HG03558 (cell line): ENCODE measurements around the gene FYTTD1.
"Not testable (repeated sequence)": the region's sequence is repeated elsewhere in the genome, so short reads cannot be mapped to it uniquely, and the experiment has no call there.

ENCODE experiments used
- ATAC-seq: cut with Tn5 transposase; IDR thresholded peaks from one replicate; pipeline ENCODE4 v1.9.1; 2021; ENCODE audit warnings: moderate number of reproducible peaks; ENCODE audit not compliant: unreplicated experiment; ENCODE audit errors: extremely low read depth

FYTTD1 gene, protein sequence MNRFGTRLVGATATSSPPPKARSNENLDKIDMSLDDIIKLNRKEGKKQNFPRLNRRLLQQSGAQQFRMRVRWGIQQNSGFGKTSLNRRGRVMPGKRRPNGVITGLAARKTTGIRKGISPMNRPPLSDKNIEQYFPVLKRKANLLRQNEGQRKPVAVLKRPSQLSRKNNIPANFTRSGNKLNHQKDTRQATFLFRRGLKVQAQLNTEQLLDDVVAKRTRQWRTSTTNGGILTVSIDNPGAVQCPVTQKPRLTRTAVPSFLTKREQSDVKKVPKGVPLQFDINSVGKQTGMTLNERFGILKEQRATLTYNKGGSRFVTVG

DNA sequence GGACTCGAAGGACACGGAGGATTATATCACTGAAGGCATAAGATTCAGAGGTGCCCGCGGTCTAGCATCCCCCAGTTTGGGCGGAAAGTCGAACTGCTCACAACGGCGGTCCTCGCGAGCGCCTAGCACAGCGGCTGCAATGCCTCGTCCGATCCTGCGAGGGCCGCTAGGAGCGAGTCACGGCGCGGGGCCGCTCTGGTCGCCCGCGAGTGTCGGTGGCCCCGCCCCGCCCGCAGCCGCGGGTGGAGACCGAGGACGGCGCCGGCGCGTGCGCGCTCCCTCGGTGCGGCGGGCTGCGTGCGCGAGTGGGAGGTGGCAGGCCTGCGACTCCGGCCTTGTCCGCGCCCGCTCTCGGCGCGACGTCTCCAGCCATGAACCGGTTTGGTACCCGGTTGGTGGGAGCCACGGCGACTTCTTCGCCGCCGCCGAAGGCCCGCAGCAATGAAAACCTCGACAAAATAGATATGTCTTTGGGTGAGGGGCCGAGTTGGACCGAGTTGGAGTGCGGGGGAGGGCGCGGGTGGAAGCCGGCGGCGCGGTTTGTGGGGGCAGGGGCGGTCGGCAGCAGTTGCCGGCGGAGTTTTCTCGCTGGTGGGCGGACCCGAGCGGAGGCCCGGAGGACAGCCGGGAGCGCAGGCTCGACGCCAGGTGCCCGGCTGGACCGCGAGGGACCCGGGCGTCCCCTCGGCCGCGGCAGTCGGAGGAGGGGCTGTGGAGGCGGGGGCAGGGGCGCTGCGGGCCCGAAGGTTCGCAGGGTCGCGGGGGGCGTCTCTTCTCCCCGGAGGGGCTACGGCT, at the start of gene FYTTD1:
Gene FYTTD1 (plus strand): TSS at position 283 of the 795 bp plus-strand sequence. CDS start 89 bp downstream, at position 372.
- ATAC-seq, result peak; percentile 51

DNA sequence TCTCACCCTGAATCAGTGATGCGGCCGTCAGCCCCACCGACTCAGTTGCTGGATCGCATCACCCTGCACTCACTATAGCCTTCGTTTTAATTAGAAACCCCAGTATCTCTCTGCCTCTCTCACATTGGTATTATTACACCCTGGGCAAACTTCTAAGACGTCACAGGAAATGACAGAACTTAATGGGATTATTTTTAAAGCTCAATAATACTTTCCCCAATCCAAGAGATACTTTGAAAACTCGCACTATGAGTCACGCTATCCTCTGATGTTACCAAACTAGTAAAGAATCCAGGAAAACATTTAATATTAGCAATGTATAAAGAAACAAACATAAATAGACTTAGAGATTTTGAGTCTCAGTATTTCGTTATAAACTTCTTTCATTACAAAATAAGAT, 49.6 kb upstream of the FYTTD1 start:
- ATAC-seq, result no peak

DNA sequence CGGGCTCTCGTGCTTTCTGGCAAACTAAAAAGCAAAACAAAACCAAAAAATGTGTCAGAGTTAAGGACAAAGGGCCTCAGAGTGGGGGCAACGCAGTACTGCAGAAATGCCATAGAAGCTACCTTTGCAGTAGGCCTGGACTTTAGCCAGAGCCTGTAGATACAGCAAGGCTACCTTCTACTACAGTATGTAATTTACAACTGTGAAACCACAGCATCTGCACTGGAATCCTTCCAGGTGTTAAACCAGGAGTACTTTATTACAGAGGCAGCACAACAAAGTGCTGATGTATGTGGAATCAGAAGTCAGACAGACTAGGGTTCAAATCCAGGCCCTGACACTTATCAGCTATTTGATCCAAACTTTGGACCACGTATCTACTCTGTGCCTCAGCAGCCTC, 47.8 kb upstream of the FYTTD1 start:
- ATAC-seq, result no peak

DNA sequence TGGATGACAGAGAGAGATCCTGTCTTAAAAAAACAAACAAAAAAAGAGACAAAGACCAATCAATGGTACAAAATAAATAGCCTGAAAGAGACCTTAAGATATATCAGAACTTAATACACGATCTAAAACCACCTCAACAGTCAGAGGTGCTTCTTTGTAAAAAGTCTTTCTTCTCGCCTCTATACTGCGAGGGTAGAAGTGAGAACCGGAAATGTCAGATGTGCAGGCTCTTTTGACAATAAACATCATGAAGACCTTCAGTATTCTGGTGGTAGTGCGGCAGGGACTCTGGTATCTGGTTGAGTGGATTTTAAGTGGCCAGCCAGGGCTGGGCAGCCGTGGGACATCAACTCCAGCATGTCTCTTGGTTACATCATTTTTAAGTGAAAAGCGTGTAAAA, 43.0 kb upstream of the FYTTD1 start:
- no peak for ATAC-seq

DNA sequence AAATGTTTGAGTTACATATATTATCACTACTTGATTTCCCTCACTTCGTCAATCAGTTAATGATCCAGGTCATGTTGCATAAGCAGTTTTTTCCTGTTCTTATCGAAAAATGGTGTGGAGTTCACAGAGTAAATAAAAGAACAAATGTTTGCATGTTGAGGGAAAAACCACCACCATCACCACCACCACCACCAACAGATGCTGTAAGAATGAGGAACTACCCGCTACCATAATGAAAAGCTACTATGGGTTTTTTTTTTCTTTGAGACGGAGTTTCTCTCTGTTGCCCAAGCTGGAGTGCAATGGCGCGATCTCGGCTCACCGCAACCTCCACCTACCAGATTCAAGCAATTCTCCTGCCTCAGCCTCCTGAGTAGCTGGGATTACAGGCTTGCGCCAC, 40.5 kb upstream of the FYTTD1 start:
- no peak for ATAC-seq

DNA sequence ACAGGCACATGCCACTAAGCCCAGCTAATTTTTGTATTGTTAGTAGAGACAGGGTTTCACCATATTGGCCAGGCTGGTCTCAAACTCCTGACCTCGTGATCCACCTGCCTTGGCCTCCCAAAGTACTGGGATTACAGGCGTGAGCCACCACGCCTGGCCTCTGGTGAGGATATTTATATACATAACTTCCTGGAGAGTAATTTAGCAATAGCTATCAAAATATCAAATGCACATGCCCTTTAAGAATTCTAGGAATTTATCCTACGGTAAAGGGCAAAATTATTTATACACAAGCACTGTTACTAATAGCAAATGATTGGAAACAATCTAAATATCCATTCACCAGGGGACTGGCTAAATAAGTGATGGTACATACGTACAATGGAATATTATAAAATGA, 38.7 kb upstream of the FYTTD1 start:
- not testable (repeated sequence) for ATAC-seq

DNA sequence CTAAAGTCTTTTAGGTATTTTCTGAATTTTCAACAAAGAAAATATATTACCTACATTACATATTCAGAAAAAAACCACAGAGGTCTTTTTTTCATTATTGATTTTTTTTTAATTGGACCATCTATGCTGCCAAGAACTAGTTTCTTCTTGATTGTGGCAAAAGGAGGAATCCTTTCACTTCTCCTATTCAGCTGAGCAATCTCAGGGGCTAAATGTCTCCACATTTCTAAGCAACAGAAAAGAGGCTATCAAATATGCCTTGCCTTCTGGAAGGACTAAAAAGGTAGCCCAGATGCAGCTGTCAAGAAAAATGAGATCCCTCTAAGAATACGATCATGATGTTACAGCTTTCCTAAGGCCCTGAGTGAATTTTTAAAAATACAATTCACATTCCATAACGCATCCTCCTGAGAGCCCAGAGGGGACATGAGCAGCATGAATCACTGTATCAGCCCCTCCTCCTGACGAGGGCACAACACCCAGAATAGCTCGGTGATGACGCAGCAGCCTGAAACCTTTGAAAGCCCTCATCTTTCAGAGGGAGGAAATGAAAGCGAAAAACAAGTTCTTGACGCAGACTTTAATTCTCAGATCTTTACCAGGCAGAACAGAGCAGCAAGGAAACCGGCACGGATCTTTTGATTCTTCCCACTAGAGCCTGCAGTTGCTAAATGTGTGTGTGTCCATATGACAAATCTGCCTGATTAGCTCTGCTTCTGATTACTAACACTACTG, 37.5 kb upstream of the FYTTD1 start:
- ATAC-seq, result peak; percentile 75

GRCh38 chr3:197713477-197713822, 36.2 kb upstream of the FYTTD1 start:
- no peak for ATAC-seq

DNA sequence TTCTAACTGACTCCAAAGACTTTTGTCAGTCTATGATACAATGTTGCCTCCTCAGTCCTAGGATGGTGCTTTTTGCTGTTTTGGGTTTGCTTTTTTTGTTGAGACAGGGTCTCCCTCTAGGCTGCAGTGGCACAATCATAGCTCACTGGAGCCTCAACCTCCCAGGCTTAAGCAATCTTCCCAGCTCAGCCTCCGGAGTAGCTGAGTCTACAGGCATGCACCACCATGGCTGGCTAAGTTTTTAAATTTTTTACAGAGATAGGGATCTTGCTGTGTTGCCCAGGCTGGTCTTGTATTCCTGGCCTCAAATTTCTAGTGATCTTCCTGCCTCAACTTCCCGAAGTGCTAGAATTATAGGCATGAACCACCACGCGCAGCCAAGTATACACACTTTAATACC, 35.4 kb upstream of the FYTTD1 start:
- ATAC-seq, result no peak

DNA sequence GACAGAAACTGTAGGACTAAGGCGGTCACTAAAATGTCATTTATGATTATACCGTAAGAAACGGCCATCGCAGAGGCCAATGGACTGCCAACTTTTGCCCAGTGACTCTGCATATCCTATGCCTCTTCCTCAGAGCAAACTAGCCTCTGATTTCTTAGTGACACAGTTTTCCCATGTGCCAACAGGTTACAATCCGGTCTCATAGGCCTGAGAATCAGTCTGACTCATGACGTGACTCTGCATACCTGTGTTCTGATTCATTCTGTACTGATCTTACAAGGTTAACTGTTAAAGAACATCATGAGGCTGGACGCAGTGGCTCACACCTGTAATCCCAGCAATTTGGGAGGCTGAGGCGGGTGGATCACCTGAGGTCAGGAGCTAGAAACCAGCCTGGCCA, 30.8 kb upstream of the FYTTD1 start:
- no peak for ATAC-seq

- ATAC-seq, result no peak
Observed at GRCh38 chr3:197720694-197721093, 29.0 kb upstream of the FYTTD1 start.

- ATAC-seq, result no peak
Observed at GRCh38 chr3:197722734-197723133, 26.9 kb upstream of the FYTTD1 start.

DNA sequence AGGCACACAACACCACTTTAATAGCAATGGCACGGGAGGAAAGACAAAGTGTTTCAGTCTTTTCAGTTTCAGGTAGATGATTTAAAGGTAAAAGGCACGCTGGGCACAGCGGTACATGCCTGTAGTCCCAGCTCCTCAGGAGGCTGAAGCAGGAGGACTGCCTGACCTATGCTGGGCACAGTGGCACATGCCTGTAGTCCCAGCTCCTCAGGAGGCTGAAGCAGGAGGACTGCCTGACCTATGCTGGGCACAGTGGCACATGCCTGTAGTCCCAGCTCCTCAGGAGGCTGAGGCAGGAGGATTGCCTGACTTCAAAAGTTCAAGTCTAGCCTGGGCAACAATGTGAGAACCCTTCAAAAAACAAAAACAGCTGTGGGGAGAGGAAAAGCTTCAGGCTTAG, 21.8 kb upstream of the FYTTD1 start:
- not testable (repeated sequence) for ATAC-seq

DNA sequence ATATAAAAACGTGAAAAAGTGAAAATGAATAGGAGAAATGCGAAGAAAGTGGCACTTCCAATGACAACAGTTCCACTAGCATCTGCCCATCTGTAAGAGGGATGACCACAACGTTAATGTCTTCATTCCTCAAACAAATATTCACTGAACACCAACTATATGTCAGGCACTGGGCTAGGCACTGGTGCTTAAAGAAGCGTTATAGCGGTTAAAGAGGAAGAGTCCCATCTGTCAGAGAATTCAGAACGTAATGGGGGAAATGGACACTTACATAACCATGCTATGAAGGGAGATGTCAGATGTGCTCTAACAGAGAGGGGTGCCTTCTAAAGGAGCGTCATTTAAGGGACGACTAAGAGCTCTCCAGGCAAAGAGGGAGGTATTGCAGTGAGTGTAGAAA, 21.2 kb upstream of the FYTTD1 start:
- ATAC-seq, result no peak

GRCh38 chr3:197730200-197730599, 19.5 kb upstream of the FYTTD1 start:
- no peak for ATAC-seq

DNA sequence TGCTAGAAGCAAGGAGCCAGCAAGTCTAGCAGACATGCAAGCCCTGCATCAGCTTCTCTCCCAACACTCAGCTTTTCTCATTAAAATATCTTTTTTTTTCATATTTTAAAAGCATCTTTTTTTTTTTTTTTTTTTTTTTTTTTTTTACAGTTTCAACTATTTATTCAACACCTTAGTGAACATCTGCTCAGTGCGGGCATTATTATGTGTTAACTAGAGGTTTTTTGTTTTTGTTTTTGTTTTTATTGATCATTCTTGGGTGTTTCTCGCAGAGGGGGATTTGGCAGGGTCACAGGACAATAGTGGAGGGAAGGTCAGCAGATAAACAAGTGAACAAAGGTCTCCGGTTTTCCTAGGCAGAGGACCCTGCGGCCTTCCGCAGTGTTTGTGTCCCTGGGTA, 18.9 kb upstream of the FYTTD1 start:
- ATAC-seq, result not testable (repeated sequence)

GRCh38 chr3:197731483-197731882, 18.2 kb upstream of the FYTTD1 start:
- ATAC-seq, result not testable (repeated sequence)

GRCh38 chr3:197733042-197733441, 16.6 kb upstream of the FYTTD1 start:
- ATAC-seq, result no peak

- peak; percentile 33 for ATAC-seq
Observed at GRCh38 chr3:197734667-197735318, 14.9 kb upstream of the FYTTD1 start.

DNA sequence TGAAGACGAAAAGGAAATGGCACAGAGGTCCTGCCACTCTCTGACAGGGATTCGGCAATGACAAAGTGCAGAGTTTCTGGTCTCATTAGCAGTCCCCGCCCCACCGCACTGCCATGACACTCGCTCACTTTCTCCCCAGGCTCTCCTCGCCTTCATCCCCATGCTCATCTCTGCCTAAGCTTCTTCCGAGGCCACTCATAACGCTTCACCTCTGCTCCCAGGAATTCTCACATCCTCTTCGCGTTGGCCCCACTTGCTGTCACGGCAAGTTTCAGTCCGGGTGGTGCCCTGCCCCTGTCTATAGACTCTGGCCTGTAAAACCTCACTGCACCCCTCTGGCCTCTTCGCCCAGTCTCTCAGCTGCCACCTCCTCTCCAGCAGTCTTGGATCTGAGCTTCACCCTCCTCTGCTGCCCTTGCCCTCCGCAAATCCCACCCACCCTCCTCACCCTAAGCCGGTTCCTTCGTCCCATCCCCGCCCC, 13.6 kb upstream of the FYTTD1 start:
- ATAC-seq, result no peak
